Measurements from ENCODE around the gene CLCN3.

- TF ChIP-seq CTCF (conservative IDR thresholded peaks at IDR 0.05; ENCODE audit: low read length) (no peak), EZH2phosphoT487 (IDR thresholded peaks at IDR 0.05; ENCODE audit: borderline replicate concordance) (no peak)
Observed at GRCh38 chr4:169649545-169650226, 29.3 kb downstream of the CLCN3 start.

All from Loucy (cell line).